HuH-7.5 (cell line): Measurements from ENCODE around the gene FHIT.
"Not testable (repeated sequence)": the region's sequence is repeated elsewhere in the genome, so short reads cannot be mapped to it uniquely, and the experiment has no call there.

Experiments
- DNase-seq: peaks from one replicate; pipeline ENCODE4 v3.0.0; 2011; ENCODE audit warnings: low spot score

FHIT gene

GRCh38 chr3:60557122-60557521, 694.1 kb downstream of the FHIT start:
- DNase-seq = no peak

GRCh38 chr3:60555686-60556354, 695.4 kb downstream of the FHIT start:
- no peak for DNase-seq

- no peak for DNase-seq
Observed at GRCh38 chr3:60553144-60553543, 698.1 kb downstream of the FHIT start.

- DNase-seq = no peak
Observed at GRCh38 chr3:60552581-60552980, 698.7 kb downstream of the FHIT start.

- no peak for DNase-seq
Observed at GRCh38 chr3:60551455-60552209, 699.6 kb downstream of the FHIT start.

DNA sequence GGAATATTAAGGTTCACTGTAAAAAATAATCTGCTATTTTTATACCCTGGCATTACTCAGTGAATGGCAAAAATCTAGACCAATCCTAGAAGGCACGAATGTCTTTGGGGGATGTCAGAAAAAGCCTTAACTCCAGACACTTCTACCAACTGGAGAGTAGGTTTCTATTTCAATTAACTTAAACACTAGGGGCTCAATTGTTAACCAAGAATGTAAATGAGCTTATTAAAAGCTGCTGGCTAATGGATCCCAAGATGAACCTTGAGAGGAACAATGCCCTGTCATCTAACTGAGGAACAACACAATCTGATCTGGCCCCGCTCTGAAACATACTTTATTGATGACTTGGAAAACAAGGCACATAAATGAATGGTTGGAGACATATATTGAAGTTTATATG, 701.4 kb downstream of the FHIT start:
- no peak for DNase-seq

GRCh38 chr3:60542995-60543394, 708.3 kb downstream of the FHIT start:
- DNase-seq = no peak

- DNase-seq = not testable (repeated sequence)
Observed at GRCh38 chr3:60539394-60539793, 711.9 kb downstream of the FHIT start.

GRCh38 chr3:60536420-60536819, 714.8 kb downstream of the FHIT start:
- DNase-seq = no peak

GRCh38 chr3:60531759-60532158, 719.5 kb downstream of the FHIT start:
- no peak for DNase-seq

DNA sequence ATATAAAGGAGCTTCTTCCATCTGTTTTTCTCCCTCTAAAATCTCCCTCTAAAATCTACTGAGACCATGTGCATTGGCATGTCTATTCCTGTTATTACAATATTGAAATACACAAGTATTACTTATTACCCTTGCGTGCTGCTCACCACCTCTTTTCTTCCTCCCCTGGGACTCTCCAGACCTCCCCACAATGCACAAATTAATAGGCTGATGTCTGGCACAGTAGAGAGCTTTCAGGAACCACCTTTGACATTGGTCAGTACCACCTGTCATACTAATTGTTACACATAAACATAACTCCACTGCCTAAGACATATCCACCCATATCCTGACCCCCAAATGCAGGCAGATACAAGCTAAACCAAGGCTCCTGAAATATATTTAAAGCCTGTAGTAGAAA, 722.6 kb downstream of the FHIT start:
- DNase-seq = no peak

GRCh38 chr3:60523536-60523935, 727.7 kb downstream of the FHIT start:
- no peak for DNase-seq

GRCh38 chr3:60517134-60517533, 734.1 kb downstream of the FHIT start:
- DNase-seq = no peak

- DNase-seq = no peak
Observed at GRCh38 chr3:60514866-60515265, 736.4 kb downstream of the FHIT start.

GRCh38 chr3:60514085-60514649, 737.1 kb downstream of the FHIT start:
- no peak for DNase-seq

GRCh38 chr3:60513241-60513640, 738.0 kb downstream of the FHIT start:
- DNase-seq = no peak

DNA sequence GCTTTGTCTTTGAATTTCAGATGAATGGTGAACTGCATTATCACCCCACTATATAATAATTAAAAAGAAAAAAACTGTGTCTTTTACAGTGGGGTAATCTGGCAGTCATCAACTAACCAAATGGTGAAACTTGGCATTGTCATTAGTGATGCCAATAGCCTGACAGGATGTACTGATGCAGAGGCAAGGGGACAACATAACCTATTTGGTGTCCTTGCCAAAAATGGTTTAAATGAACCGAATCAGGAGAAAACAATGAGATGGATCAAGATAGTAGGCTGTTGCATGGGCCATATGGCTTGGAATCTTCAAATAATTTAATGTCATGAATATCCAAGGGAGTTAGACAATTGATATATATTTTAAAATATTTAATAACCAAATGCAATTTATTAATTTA, 738.7 kb downstream of the FHIT start:
- DNase-seq = no peak

DNA sequence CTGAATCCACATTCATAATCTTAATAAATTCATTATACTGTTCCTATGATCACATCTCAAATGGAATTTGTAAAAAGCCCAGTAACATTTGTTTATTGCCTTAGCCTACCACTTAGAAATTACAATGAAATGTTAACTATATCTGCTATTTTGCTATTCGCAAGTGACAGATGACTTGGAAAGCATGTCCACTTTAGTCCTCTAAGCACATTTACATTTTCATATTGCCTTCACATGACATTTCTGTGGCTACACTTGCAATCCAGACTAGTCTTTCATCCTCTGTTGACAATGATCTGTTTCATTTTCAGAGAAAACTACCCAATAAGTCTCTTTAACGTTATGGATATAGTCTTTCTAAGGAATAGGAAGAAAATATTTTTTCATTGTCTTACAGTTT, 741.8 kb downstream of the FHIT start:
- DNase-seq = no peak

GRCh38 chr3:60504827-60505457, 746.3 kb downstream of the FHIT start:
- DNase-seq = no peak

GRCh38 chr3:60501314-60501713, 749.9 kb downstream of the FHIT start:
- no peak for DNase-seq

DNA sequence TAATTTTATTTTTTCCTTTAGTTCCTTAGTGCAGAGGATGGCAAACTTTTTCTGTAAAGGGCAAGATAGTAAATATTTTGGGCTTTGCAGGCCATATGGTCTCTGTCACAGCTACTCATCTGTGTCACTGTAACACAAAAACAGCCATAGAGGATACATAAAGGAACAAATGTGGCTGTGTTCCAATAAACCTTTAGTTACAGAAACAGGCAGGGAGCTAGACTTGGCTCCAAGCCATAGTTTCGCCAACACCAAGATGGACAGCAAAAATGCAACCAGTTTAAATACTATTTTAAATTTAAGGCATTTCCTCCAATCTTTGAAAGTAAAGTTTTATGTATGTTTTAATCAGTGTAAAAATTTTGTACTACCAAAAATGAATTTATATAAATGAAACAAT, 753.4 kb downstream of the FHIT start:
- DNase-seq = no peak

DNA sequence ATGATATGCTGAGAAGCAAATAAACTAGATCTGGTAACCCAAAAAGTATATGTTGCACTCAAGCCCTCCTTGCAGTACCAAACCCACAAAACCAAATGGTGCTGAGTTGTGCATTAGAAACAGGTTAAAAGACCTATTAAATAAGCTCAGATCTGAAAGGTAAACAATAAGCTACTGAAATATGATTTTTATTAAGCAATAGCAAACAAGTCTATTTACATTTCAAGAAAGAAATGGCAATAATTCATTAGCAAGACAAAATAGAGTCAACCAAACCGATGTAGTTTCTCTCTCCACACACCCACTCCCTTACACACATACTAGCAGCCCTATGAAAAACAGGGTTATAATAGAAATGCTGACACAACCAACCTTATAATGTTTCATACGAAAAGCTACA, 760.3 kb downstream of the FHIT start:
- DNase-seq = no peak

GRCh38 chr3:60475096-60475495, 776.2 kb downstream of the FHIT start:
- no peak for DNase-seq
